Erythroblast (primary cell): ENCODE data around the gene LGMN.

Source experiments
- GATA1 ChIP-seq: IDR thresholded peaks from 2 replicates; pipeline ENCODE4 v1.6.1; 2011; ENCODE audit warnings: low read depth, mild to moderate bottlenecking, control low read depth, low read length, moderate library complexity
- POLR2A ChIP-seq: IDR thresholded peaks from 2 replicates; pipeline ENCODE4 v1.6.1; 2011; ENCODE audit warnings: mild to moderate bottlenecking, low read length

DNA sequence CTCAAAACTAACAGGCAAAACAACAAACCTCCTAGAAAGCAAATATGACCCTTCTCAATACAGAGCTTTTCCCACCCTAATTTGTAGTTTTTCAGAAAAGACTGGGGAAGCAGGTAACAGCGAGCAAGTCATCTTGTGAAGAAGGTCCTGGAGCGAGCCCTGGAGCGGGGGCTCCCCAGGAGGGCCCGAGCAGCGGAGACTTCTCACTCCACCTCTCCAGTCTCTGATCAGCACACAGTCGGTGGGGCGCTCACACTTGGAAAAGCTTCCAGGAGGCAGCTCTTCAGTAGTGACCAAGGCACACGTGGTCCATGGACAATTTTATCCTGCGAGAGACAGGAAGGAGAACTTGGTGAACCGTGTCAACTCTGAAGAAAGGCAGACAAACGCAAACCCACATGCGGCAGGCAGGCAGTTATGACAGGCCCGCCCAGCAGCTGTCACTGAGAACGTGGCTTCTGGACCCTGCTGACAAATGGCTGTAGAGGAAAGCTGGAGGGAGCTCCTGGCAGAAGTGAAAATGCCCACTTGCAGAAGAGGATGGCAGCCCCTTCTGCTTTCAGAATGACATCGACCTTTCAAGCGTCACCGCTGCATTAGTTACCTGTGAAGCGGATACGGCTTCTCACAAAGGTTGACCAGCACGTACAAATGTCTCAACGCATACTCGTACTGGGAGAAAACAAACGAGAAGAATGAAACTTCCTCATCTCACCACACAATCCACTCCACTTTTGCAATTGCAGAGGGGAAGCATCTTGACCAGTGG, 44.2 kb downstream of the LGMN start:
- TF ChIP-seq POLR2A, result no peak
- TF ChIP-seq GATA1, result no peak
